IPS-18a (cell line): ENCODE data around the gene HSF5.
"Not testable (repeated sequence)": the region's sequence is repeated elsewhere in the genome, so short reads cannot be mapped to it uniquely, and the experiment has no call there.

Experiments
- H3K27ac ChIP-seq: one replicate; pipeline ENCODE4 v1.5.1; 2013; ENCODE audit warnings: low read length
- H3K27me3 ChIP-seq: one replicate; pipeline ENCODE4 v1.6.1; 2013; ENCODE audit warnings: mild to moderate bottlenecking, low read length; ENCODE audit not compliant: control insufficient read depth, insufficient read depth
- H3K36me3 ChIP-seq: one replicate; pipeline ENCODE4 v1.6.1; 2013; ENCODE audit warnings: low read depth, low read length; ENCODE audit not compliant: control insufficient read depth
- H3K4me1 ChIP-seq: one replicate; pipeline ENCODE4 v1.6.1; 2013; ENCODE audit warnings: low read depth, low read length; ENCODE audit not compliant: control insufficient read depth
- H3K4me3 ChIP-seq: one replicate; pipeline ENCODE4 v1.5.1; 2013; ENCODE audit warnings: low read length
- H3K9ac ChIP-seq: one replicate; pipeline ENCODE4 v1.6.1; 2013; ENCODE audit warnings: mild to moderate bottlenecking, low read length, moderate library complexity
- H3K9me3 ChIP-seq: one replicate; pipeline ENCODE4 v1.6.1; 2013; ENCODE audit warnings: low read depth, low read length; ENCODE audit not compliant: control insufficient read depth

The HSF5 gene

GRCh38 chr17:58503134-58503533 is 14.9 kb upstream of the HSF5 start:
- not testable (repeated sequence) for H3K9me3 ChIP-seq, H3K4me3 ChIP-seq, H3K27ac ChIP-seq, H3K9ac ChIP-seq, H3K4me1 ChIP-seq, H3K27me3 ChIP-seq
- peaks cover 76% of the 10 kb centered on the region for H3K36me3 ChIP-seq

GRCh38 chr17:58501451-58501850 is 13.2 kb upstream of the HSF5 start:
- Histone ChIP-seq H3K9me3 (no peaks in the 10 kb centered on the region), H3K4me3 (no peak overlapping the region), H3K4me1 (no peaks in the 10 kb centered on the region), H3K36me3 (peaks cover 76% of the 10 kb centered on the region), H3K27ac (no peak overlapping the region), H3K9ac (no peak overlapping the region), H3K27me3 (no peaks in the 10 kb centered on the region)

GRCh38 chr17:58498177-58498828 is 10.1 kb upstream of the HSF5 start:
- Histone ChIP-seq H3K27ac (no peak overlapping the region), H3K4me3 (no peak overlapping the region), H3K36me3 (peaks cover 76% of the 10 kb centered on the region), H3K9ac (no peak overlapping the region), H3K9me3 (no peaks in the 10 kb centered on the region), H3K4me1 (no peaks in the 10 kb centered on the region), H3K27me3 (no peaks in the 10 kb centered on the region)

- no peak overlapping the region for H3K9ac ChIP-seq
- no peak overlapping the region for H3K4me3 ChIP-seq
- H3K4me1 ChIP-seq = no peaks in the 10 kb centered on the region
- H3K36me3 ChIP-seq = peaks cover 78% of the 10 kb centered on the region
- H3K9me3 ChIP-seq = no peaks in the 10 kb centered on the region
- no peaks in the 10 kb centered on the region for H3K27me3 ChIP-seq
- no peak overlapping the region for H3K27ac ChIP-seq
These were observed 5.3 kb upstream of the HSF5 start for GRCh38 chr17:58493506-58493905.

GRCh38 chr17:58492238-58493121 is 4.3 kb upstream of the HSF5 start:
- H3K27me3 ChIP-seq = no peaks in the 10 kb centered on the region
- H3K4me3 ChIP-seq = no peak overlapping the region
- H3K27ac ChIP-seq = no peak overlapping the region
- no peaks in the 10 kb centered on the region for H3K4me1 ChIP-seq
- no peak overlapping the region for H3K9ac ChIP-seq
- no peaks in the 10 kb centered on the region for H3K9me3 ChIP-seq
- H3K36me3 ChIP-seq = peaks cover 70% of the 10 kb centered on the region

- Histone ChIP-seq H3K4me3 (no peak overlapping the region), H3K36me3 (peaks cover 61% of the 10 kb centered on the region), H3K4me1 (no peaks in the 10 kb centered on the region), H3K27ac (no peak overlapping the region), H3K27me3 (no peaks in the 10 kb centered on the region), H3K9me3 (no peaks in the 10 kb centered on the region), H3K9ac (no peak overlapping the region)
These were observed 3.4 kb upstream of the HSF5 start for GRCh38 chr17:58491510-58492045.

- no peak overlapping the region for H3K4me3 ChIP-seq
- peaks cover 33% of the 10 kb centered on the region for H3K36me3 ChIP-seq
- H3K9me3 ChIP-seq = no peaks in the 10 kb centered on the region
- no peaks in the 10 kb centered on the region for H3K4me1 ChIP-seq
- H3K27ac ChIP-seq = no peak overlapping the region
- no peak overlapping the region for H3K9ac ChIP-seq
- H3K27me3 ChIP-seq = no peaks in the 10 kb centered on the region
These were observed 251 bp upstream of the HSF5 start for GRCh38 chr17:58488428-58488890.

GRCh38 chr17:58484600-58484999 is 3.6 kb downstream of the HSF5 start:
- Histone ChIP-seq H3K9me3 (no peaks in the 10 kb centered on the region), H3K4me3 (no peak overlapping the region), H3K4me1 (no peaks in the 10 kb centered on the region), H3K27me3 (no peaks in the 10 kb centered on the region), H3K36me3 (peaks cover 2% of the 10 kb centered on the region), H3K9ac (no peak overlapping the region), H3K27ac (no peak overlapping the region)

GRCh38 chr17:58481798-58482197 is 6.4 kb downstream of the HSF5 start:
- H3K9ac ChIP-seq, H3K27me3 ChIP-seq, H3K4me1 ChIP-seq, H3K9me3 ChIP-seq, H3K27ac ChIP-seq, H3K36me3 ChIP-seq, H3K4me3 ChIP-seq: not testable (repeated sequence)

- H3K36me3 ChIP-seq = no peaks in the 10 kb centered on the region
- H3K4me3 ChIP-seq = no peak overlapping the region
- no peak overlapping the region for H3K9ac ChIP-seq
- no peaks in the 10 kb centered on the region for H3K4me1 ChIP-seq
- no peak overlapping the region for H3K27ac ChIP-seq
- no peaks in the 10 kb centered on the region for H3K27me3 ChIP-seq
- no peaks in the 10 kb centered on the region for H3K9me3 ChIP-seq
These were observed 8.1 kb downstream of the HSF5 start for GRCh38 chr17:58480090-58480489.

GRCh38 chr17:58476812-58477211 is 11.4 kb downstream of the HSF5 start:
- H3K27ac ChIP-seq = no peak overlapping the region
- H3K4me3 ChIP-seq = no peak overlapping the region
- no peaks in the 10 kb centered on the region for H3K9me3 ChIP-seq
- H3K4me1 ChIP-seq = no peaks in the 10 kb centered on the region
- no peak overlapping the region for H3K9ac ChIP-seq
- H3K27me3 ChIP-seq = no peaks in the 10 kb centered on the region
- no peaks in the 10 kb centered on the region for H3K36me3 ChIP-seq
